Left kidney (tissue), 8 donors: Measurements from ENCODE around the gene KLHL33. TPM values are rescaled to one million over a fixed set of nuclear protein-coding genes. Genes with fewer than 3 reads are reported as not detected.

ENCODE experiments used
- DNase-seq: peaks from one replicate; pipeline ENCODE4 v3.0.0-alpha.2; 2013
- long read RNA-seq, 8 donors: transcript quantifications; one replicate each; lab custom pipeline, GENCODE V29; 2026
- polyA plus RNA-seq: library from polyadenylated mRNA; unstranded; fragments of 120-200 nt; gene quantifications from one replicate; pipeline ENCODE4 v1.2.1, GENCODE V29; 2013; ENCODE audit not compliant: insufficient read length

Gene KLHL33, protein sequence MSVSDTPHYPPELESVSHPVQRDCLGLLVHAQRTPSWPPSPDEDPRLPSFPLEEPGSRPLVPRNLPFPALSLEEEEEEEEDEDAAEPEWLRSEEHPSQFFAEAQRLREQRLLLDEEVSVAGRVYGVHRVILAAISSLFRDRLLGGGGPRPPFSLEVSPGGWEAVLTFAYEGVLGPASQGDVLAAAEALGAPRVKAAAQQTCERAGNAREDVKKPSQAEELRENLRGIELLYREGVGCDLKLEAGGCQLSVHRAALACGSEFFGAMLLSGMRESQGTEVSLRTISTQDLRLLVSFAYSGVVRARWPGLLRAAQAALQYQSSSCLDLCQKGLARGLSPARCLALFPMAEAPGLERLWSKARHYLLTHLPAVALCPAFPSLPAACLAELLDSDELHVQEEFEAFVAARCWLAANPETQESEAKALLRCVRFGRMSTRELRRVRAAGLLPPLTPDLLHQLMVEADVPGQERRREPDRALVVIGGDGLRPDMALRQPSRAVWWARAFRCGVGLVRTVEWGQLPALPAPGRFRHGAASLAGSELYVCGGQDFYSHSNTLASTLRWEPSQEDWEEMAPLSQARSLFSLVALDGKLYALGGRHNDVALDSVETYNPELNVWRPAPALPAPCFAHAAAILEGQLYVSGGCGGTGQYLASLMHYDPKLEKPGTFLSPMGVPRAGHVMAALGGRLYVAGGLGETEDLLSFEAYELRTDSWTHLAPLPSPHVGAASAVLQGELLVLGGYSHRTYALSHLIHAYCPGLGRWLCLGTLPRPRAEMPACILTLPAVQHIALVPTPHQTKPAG
- polyA plus RNA-seq, result 0.60 TPM
- long read RNA-seq, donor 1, result 0 reads
- long read RNA-seq, donor 2, result 0 reads
- long read RNA-seq, donor 3, result 0 reads
- long read RNA-seq, donor 4, result 0 reads
- long read RNA-seq, donor 5, result 0 reads
- long read RNA-seq, donor 6, result 0 reads
- long read RNA-seq, donor 7, result 0 reads
- long read RNA-seq, donor 8, result 0 reads

DNA sequence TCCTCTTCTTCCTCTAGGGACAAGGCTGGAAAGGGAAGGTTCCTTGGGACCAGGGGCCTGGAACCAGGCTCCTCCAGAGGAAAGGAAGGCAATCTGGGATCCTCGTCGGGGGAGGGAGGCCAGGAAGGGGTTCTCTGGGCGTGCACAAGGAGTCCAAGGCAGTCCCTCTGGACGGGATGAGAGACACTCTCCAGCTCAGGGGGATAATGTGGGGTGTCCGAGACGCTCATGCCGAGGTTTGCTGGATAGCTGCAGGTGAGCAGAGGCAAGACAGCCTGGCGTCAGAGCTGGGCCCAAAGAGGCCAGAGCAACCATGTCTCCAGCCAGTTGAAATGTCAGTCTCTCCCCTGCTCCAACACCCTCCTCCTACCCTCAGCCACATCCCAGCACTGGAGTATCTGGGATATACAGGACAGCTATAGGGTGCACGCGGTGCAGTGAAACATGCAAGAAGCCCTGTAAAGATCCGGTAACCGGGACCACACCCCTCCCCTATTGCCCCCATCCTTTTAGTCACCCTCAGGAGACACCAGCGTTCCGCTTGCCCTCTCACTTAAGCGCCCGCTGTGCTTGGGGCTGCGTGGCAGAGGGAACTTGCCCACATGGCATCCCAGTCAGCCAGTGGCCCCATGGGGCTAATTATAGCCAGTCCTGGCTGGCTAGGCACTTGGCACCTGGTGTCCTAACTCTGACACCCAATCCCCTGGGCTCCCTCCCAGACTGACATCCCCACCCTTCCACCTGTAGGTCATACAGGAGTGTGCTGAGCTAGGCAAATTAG is at the start of gene KLHL33:
Gene KLHL33 (minus strand): TSS at position 585 of the 781 bp plus-strand sequence. CDS start 355 bp downstream, at position 230.
- DNase-seq, result no peak

DNA sequence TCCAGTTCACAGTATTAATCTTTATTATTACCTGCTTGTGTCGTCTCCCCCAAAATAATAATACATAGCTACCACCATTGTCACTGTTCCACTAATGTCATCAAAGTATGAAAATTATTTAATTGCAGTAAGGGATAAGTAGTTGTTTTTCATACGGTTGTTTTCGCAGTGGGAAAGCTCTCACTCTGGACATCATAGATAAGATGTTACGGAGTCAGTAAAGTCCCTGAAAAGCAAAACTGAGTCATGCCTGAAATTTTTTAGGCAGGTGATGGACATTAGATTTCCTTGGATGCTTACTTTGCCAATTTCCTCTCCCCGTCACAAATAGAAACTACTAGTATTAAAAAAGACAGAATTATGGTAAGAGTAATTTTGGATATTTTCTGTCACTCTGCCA is 46.4 kb upstream of the KLHL33 start:
- no peak for DNase-seq

DNA sequence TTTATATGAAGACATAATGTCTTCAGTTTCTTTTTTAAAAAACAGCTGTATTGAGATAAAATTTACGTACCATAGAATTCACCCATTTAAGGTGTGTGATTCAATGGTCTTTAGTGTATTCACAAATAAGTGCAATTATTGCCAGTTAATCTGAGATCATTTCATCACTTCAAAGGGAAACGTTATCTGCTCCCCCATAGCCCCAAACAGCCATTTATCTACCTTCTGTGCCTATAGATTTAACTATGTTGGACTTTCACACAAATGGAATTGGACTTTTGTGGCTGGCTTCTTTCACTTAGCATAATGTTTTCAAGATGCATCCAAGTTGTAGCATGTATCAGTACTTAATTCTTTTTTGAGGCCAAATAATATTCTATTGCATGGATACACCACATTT is 42.9 kb upstream of the KLHL33 start:
- DNase-seq, result no peak

DNA sequence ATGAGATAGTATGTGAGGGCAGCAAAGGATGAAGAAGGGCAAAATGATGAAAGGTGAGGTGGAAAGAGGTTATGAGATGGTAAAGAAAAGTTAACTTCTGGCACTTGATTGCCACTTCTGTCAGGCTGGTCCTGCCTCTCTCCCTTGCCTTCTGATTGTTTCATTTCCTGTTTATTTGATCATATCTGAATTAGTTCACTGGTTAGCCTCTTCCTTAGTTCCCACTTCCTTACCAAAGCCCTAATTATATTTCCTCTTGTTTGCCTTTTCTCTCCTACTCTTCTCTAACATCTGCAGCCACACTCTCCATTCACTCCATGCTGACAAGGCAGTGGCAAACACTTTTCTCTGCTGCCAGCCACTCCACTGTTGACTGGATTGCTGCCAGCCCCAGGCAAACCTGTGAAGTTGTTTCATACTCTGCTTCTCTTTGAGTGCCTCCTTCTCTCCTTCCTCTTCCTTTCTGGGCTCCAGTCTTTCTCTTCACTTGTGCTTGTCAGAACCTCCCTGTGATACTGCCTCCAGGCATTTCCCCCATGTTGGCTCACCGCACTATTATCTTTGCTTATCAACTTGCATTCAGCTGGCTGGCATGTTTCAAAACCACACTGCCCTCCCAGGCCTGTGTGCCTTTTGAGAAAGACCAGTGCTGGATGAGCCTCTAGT is 41.4 kb upstream of the KLHL33 start:
- DNase-seq, result no peak

DNA sequence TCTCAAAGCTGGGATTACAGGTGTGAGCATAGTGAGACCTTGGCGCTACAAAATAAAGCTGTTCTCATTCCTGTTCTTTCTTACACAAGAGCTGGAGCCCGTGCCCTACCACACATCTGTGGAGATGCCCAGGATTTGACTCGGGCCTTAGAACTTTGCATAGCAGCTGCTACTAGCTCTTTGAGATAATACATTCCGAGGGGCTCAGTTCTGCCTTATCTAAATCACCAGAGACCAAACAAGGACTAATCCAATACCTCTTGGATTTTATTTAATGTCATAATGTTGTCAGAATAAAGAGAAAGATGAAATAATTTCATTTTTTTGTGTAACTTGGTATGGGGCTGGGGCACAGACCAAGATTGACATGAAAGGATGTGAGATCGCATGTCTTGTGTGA is 40.8 kb upstream of the KLHL33 start:
- no peak for DNase-seq

DNA sequence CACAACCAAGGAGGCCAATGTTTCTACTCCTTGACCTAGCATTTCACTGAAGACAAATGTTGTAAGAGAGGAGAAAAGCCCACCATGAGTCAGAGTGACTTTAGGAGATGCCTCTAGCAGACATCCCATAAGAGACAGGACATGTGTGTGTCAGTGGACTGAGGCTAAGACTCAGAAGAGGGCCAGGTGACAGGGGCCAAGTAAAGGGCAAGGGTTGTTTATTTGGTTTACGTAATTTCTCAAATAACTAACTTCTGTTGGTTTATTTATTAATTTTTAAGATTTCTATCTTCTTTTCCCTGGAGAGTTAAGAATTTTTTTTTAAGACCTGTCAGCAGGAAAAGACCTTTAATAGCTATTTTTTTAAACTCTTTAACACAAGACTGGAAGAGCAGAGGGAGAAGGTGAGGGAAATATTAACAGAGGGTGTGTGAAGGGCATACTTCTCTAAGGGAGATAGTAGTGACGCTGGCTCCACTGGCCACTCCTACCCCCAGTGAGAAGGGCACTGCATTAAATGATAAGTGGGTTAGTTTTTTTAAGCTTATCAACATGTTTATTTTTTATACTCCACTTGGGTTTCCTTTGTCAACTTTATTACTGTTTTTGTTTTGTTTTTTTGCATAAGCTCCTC is 36.7 kb upstream of the KLHL33 start:
- no peak for DNase-seq

DNA sequence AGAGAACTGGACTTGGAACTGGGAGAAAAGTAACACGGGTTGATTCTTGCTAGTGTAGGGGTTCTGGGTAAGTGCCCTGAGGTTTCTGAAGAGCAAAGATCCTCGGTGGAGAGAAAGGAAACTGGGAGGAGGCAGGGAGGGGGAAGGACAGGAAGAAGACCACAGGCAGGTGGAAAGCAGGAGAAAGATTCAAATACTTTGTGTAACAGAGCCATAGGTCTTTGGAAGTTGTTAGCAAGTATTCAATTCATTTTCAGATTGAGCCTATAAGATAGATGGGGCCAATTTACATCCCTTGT is 34.6 kb upstream of the KLHL33 start:
- DNase-seq, result no peak

DNA sequence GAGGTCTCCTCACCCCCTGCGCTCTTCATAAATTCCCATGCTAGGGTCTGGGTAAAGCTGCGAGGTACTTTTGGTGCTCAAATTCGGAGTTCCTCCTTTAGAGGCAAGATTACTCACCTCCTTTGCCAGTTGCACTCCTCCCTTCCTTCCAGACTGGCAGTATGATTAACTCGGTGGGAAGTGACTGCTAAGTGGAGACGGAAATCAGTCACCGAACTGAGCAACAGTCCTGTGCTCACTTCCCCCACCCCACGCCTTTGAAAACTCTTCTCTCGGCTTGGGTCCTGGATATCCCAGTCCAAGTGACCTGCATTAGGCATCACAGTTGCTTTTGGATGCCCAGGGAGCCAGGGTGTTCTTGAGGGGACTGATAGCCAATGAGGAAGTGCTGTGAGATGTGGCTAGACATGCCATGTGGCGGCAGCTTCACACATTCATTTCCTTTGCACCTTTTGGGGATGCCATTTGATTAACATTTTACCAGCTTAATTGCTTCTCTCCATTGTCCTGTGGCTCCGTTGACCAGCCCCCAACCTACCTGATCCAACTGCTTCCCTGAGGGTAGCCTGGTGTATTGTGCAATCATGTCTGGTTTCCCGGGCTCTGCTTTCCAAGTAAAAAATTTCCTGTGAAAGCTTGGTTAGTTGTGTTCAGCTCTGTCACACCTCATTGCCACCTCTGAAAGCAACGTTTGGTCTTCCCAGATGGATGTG is 34.1 kb upstream of the KLHL33 start:
- peak; percentile 33 for DNase-seq

DNA sequence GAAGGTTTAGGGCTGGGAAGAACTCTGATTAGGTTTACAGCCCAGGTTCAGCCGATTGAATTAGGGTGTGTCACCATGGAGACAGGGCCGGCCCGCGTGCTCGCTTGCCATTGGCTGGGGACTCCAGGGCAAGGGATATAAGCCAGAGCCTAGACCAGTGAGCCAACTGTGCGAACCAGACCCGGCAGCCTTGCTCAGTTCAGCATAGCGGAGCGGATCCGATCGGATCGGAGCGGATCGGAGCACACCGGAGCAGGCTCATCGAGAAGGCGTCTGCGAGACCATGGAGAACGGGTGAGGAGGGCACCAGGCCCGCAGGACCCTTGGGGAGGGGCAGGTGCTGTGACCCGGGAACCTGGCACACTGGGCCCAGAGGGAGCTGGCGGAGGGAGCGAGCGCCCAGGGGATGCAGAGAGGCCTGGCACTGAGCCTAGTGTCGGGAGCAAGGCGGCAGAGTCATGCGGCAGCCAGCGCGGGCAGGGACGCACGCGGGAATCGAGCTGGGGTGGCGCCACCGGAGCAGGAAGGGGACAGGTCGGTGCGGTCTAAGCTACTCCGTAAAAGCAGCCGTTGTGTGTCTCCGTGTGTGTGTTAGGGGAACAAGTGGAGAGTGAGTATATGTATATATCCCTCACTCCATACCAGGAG is 33.4 kb upstream of the KLHL33 start, which contains the start of gene PNP:
Gene PNP (plus strand): TSS at position 165 of the 648 bp plus-strand sequence. CDS start 119 bp downstream, at position 284.
- peak; percentile 72 for DNase-seq

DNA sequence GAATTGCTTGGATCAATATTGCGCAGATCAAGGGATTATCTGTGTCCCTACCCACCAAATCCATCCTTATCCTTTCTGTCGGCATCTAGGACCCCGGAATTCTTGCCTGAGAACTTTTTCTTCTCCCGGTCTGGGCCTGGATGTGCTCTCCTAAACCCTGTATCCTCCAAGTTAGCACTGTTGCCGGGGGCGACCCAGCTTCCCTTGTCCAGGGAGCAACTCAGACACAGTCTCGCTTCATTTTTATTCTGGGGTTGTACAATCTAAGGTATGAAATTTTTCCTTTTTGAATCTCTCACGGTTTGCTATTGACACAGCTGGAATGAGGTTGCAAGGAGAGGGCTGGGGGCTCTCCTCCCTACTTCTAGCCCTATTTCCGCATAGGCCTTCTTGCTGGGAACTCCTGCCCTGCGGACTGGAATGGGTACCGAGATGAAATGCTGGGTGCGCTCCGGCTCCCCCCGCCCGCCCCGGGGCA is 32.8 kb upstream of the KLHL33 start:
- DNase-seq, result no peak

DNA sequence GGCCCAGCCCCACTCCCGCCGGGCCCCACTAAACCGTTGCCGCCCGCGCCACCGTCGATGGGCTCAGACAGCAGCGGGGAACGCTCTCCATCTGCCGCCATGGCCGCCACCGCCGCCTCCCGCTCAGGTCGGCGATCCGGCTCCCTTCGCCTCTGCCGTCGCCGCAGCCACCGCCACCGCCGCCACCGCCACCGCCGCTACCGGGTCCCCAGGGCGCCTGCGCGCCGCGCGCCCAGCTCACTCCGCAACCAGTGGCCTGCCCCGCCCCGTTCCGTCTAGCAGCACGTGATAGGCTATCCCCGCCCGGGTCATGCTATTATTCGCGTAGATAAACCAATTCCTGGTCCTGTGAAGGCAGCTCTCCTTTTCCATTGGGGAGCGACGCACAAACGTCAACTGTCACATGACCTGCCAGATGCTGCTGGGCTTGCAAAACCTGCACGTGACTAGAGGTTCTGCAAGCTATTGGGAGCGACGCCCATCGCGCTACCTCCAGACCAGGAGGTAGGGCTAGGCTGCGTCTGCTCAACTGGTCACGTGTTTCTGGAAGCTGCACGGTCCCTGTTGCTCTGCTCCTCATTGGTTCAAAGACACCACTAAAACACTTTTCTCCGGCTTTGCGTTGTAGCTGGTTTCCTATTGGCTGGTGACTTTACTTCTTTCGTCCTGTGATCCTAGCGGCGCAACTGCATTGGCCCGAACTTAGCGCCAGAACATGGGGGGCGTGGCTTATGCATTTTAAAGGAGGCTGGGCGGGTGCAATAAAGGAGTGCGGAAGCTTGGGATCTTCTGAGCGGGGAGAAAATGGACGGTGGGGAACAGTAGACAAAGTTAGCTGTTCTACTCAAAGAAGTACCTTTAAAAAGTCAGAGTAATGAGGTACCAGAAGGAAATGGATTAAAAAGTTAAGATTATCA is 25.5 kb upstream of the KLHL33 start, which contains the start of gene PIP4P1:
Gene PIP4P1 (minus strand): TSS at position 210 of the 917 bp plus-strand sequence. CDS start 109 bp downstream, at position 101.
- DNase-seq, result peak; percentile 99

DNA sequence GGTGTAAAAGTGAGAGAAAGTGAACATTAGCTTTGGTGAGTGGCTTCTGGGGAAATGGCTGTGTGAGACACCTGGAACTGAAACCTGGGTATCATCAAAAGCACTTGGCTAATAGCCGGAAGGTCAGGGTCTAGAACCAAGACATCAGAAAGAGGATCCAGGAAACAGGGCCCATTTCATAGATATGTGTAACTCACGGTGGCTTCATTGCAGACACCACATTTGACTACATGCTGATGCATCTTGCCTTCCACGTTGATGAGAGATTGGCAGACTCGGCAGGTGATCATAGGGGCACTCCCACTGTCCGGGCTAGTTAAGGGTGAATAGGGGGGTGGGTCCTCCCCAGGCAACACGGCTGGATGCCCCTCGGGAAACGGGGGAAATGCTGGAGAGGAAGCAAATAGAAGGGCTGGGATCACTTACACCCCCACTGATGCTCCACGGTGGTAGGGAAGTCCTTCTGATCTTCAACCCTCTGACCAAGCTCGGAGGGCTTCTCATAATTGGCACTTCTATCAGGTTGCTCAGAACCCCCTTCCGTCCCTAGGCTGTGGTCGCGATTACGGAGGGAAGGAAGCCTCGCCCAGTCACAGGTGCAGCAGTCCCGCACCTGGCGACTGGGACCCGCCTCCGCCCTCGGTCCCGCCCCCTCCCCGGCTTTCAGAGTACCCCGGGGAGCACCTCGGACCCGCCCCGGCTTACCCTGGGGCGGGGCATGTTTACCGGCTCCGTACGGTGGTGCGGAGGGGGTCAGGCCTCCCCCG is 24.7 kb upstream of the KLHL33 start:
- DNase-seq, result no peak

DNA sequence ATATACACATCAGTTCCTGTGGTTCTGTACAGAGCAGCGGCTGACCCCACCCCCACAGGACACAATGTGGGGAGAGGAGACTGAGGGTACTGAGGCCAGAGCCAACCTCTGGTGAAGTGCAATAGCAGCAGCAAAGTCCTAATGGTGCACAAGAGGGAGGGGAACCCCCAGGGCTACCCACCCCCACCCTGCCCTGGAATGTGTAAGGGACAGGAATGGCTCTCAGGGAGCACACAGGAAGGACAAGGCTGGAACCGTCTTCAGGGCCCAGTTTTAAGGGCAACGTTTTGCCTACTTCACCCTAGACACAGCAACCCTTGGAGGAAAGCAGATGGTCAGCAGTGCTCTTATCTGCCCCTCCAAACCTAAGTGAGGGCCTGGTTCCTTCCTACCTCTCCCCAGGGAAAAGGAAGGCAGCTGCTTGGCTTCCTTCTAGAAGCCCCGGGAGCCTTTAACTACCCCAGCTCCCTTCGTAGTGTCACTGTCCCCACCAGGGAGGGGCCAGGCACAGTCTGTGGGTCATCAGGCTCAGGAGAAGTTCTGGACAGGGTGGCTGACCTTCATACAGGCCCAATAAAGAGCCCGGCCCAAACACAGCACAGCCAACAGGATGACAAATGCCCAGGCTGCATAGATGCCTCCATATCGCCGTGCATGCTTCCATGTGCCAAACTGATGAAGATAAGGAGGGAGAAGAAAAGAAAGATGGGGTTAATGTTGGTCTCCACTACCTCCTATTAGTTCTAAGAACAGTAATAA is 22.2 kb upstream of the KLHL33 start:
- DNase-seq, result no peak

DNA sequence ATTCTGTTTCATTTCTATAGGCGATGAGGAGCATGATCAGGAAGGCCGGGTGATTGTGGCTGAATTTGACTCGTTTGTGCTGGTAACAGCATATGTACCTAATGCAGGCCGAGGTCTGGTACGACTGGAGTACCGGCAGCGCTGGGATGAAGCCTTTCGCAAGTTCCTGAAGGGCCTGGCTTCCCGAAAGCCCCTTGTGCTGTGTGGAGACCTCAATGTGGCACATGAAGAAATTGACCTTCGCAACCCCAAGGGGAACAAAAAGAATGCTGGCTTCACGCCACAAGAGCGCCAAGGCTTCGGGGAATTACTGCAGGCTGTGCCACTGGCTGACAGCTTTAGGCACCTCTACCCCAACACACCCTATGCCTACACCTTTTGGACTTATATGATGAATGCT is 21.0 kb upstream of the KLHL33 start:
- DNase-seq, result no peak

DNA sequence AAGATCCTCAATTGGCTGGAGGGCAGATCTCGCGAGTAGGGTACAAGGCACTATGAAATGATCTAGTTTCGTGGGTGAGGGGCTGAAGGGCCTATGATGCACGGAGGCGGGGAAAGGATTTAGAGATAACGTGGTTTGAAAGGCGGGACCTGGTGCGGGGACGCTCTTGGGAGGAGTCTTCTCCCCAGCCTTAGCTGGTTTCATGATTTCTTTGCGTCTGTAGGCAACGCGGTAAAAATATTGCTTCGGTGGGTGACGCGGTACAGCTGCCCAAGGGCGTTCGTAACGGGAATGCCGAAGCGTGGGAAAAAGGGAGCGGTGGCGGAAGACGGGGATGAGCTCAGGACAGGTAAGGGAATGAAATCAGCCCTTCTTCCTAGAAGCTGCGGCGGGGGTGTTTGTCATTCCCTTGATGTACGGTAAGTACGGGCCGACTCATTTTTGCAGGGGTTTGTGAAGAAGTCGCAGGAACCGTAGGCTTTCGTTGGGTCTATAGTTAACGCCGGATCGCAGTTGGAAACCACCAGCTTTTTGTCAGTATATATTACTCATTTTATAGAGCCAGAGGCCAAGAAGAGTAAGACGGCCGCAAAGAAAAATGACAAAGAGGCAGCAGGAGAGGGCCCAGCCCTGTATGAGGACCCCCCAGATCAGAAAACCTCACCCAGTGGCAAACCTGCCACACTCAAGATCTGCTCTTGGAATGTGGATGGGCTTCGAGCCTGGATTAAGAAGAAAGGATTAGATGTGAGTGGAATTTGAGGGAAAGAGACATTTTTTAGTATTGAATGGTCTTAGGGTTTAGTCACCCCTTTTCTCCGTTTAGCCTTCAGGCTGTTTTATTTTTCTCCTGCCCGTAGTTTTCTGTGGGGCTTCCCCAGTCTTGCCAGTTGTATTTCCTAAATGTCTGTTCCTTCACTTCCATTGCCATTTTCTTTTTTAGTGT is 19.7 kb upstream of the KLHL33 start:
- no peak for DNase-seq
